ENCODE data around the gene CUL2.

DNA sequence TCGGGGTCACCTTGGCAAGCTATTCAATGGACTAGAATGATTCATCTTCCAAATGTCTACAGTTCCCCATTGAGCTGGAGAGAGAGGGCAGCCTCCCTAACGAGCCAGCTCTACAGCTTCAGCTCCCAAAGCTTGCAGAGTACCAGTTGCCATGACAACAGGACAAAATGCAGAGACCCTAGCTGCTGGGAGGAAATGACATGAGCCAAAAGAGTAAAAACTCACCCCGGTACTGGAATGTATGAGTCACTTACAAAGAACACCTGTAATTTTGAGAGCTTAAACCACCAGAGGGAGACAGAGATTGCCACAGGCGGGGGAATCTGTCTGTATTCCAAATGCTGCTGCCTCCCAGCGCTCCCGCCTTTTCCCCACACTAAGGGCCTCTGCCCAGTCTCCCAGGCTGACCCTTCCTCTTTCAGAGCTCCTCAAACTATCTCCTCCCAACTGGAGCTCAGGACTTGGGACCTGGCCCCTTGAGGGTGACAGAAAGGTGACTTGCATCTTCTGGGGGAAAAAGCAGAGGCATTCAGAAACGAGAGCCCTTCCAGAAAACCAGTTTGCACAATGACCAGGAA, 95.5 kb downstream of the CUL2 start:
- TF ChIP-seq POLR2A (IDR thresholded peaks at IDR 0.05; ENCODE audit: low read length) (no peak), GATA1 (IDR thresholded peaks at IDR 0.05; ENCODE audit: low read depth, low read length) (no peak)
